Activated CD8-positive, alpha-beta T cell treated with anti-CD3 and anti-CD28 coated beads for 36 hours (primary cell): Measurements from ENCODE around the gene ITSN2. TPM values are rescaled to one million over a fixed set of nuclear protein-coding genes. Genes with fewer than 3 reads are reported as not detected.

ENCODE experiments used
- ATAC-seq: fragments of 200-7000 bp; cut with Tn5 transposase; one replicate; pipeline ENCODE4 v1.10.0; 2021; ENCODE audit warnings: mild to moderate bottlenecking, moderate library complexity
- CTCF ChIA-PET: fragments of 350-600 bp; sonication (Branson Sonifier 250); formaldehyde crosslinking; loops from one replicate; lab custom pipeline; 2021; ENCODE audit warnings: antibody characterized with exemption; lab: Charles Lee
- POLR2A ChIA-PET: fragments of 350-600 bp; sonication (Branson Sonifier 250); formaldehyde crosslinking; loops from one replicate; lab custom pipeline; 2021; ENCODE audit warnings: antibody characterized with exemption; lab: Charles Lee
- DNase-seq: peaks from one replicate; pipeline ENCODE4 v3.0.0-alpha.2; 2020
- H3K27ac Mint-ChIP-seq: one replicate; pipeline ENCODE4 v1.8.0; 2021; ENCODE audit warnings: mild to moderate bottlenecking, mixed read lengths
- H3K27me3 Mint-ChIP-seq: one replicate; pipeline ENCODE4 v1.8.0; 2021; ENCODE audit warnings: mixed read lengths
- H3K36me3 Mint-ChIP-seq: one replicate; pipeline ENCODE4 v1.8.0; 2021; ENCODE audit warnings: low read depth, mixed read lengths
- H3K4me1 Mint-ChIP-seq: one replicate; pipeline ENCODE4 v1.8.0; 2021; ENCODE audit warnings: low read depth, mixed read lengths
- H3K4me3 Mint-ChIP-seq: one replicate; pipeline ENCODE4 v1.8.0; 2021; ENCODE audit warnings: mild to moderate bottlenecking, moderate library complexity, mixed read lengths
- H3K9me3 Mint-ChIP-seq: one replicate; pipeline ENCODE4 v1.8.0; 2021; ENCODE audit warnings: mixed read lengths
- CTCF ChIP-seq: fragments of 200-600 bp; IDR thresholded peaks from one replicate; pipeline ENCODE4 v1.8.0; 2022; ENCODE audit warnings: antibody characterized with exemption, mild to moderate bottlenecking
- intact Hi-C: fragments of 100-400 bp; cut with micrococcal nuclease; formaldehyde crosslinking; loops from one replicate; pipeline ENCODE4 v1.10.0; 2022
- total RNA-seq, 2 experiments: library from RNA; stranded (reverse); gene quantifications; one replicate each; pipeline ENCODE4 v1.2.3, GENCODE V29; 2021

ITSN2 gene
- total RNA-seq, 2 experiments from 2014 or later, result 44.0 to 48.6 TPM

GRCh38 chr2:24403168-24403831, 43.0 kb upstream of the ITSN2 start:
- no peak overlapping the region for H3K27ac Mint-ChIP-seq
- DNase-seq (peak; percentile 8), ATAC-seq (no peak)
- peaks cover 24% of the 10 kb centered on the region for H3K4me1 Mint-ChIP-seq
- intact Hi-C loops, result no loop called here
- no peaks in the 10 kb centered on the region for H3K36me3 Mint-ChIP-seq
- H3K4me3 Mint-ChIP-seq, result no peak overlapping the region
- TF ChIP-seq CTCF, result no peak
- peaks cover 6% of the 10 kb centered on the region for H3K27me3 Mint-ChIP-seq
- H3K9me3 Mint-ChIP-seq, result peaks cover 2% of the 10 kb centered on the region
- ChIA-PET CTCF (interaction anchor here (1.9 kb wide), 1 partner anchor 19 kb away, joined by 5 read pairs; no protein-coding TSS in a partner anchor), POLR2A (interaction anchor here (0.6 kb wide), 1 partner anchor 336 kb away, joined by 3 read pairs; no protein-coding TSS in a partner anchor)

- TF ChIP-seq CTCF, result no peak
- Mint-ChIP-seq H3K36me3 (no peaks in the 10 kb centered on the region), H3K9me3 (peaks cover 2% of the 10 kb centered on the region), H3K27me3 (peaks cover 4% of the 10 kb centered on the region), H3K4me1 (peaks cover 24% of the 10 kb centered on the region), H3K27ac (no peak overlapping the region), H3K4me3 (no peak overlapping the region)
- ChIA-PET POLR2A (interaction anchor here (1.2 kb wide), 1 partner anchor 12 kb away, joined by 3 read pairs; no protein-coding TSS in a partner anchor), CTCF (interaction anchor here (0.9 to 2.0 kb wide), 2 partner anchors 8 to 391 kb away, joined by 3 to 7 read pairs; partner anchors contain the start of genes CENPO and PTRHD1)
- ATAC-seq, result no peak
- DNase-seq, result no peak
- intact Hi-C loops, result no loop called here
These were observed 42.1 kb upstream of the ITSN2 start for GRCh38 chr2:24402242-24403097.

DNA sequence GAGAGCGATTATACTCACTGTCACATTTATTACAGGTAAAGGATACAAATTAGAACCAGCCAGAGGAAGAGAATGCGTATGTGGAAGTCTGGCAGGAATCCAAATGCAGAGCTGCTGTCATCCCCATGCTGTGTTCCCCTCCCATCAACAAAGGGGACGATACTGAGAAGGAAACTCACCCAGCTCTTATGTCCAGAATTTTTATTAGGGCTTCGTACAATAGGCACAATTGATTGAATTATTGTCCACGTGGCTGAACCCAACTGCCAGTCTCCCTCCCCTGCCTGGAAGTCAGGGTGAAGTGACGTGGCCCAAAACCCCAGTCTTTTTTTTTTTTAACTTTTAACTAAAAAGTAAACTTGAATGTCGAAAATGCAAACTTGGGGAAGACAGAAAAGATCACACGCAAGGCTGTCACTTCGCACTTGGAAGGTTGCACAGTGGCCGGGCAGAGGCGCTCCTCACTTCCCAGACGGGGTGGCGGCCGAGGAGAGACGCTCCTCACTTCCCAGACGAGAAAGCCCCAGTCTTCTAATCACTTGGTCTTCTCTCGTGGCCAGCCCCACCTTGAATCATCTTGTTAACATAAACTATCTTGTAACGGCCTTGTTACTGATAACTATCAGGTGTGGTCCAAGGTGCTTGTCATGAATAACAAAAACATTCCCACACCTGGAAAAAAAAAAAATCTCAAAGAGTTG, 40.0 kb upstream of the ITSN2 start:
- H3K9me3 Mint-ChIP-seq, result peaks cover 2% of the 10 kb centered on the region
- no peaks in the 10 kb centered on the region for H3K36me3 Mint-ChIP-seq
- peaks cover 24% of the 10 kb centered on the region for H3K4me1 Mint-ChIP-seq
- no peak overlapping the region for H3K27ac Mint-ChIP-seq
- DNase-seq, result no peak
- H3K27me3 Mint-ChIP-seq, result peaks cover 2% of the 10 kb centered on the region
- ChIA-PET CTCF (interaction anchor here (1.3 kb wide), 1 partner anchor 10 kb away, joined by 7 read pairs; no protein-coding TSS in a partner anchor), POLR2A (no interaction called here)
- no peak for ATAC-seq
- no peak overlapping the region for H3K4me3 Mint-ChIP-seq
- no peak for TF ChIP-seq CTCF
- intact Hi-C loops, result no loop called here

DNA sequence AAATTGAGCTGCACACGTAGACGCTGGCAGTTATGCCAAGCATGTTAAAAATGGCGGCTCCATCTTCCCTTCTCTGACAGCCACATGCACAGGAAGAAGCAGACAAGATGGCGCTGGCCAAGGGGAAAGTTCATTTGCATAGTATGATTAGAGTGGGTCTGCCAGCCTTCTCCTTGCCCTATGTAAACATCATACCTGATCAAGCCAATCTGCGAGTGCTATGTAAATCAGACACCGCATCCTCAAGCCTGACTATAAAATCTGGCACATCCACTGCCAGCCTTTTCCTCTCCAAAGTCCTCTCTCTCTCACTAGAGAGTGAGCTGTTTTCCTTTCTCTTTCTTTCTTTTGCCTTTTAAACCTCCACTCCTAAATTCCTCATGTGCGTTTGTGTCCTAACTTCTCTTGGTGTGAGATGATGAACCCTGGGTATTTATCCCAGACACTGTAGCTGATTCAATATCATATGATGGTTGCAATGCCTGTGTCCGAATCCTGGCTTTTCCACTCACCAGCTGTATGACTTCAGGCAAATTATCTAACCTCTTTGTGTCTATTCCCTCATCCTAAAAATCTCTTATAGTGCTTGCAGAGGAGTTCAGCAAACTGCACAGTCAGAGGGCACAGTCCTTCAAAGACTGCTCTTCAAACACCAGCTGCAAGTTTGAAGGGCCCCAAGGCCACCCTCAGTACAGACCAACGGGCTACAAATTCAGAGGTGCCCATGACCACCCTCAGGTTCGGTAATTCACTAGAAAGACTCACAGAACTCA, 39.3 kb upstream of the ITSN2 start:
- intact Hi-C loops, result no loop called here
- no peaks in the 10 kb centered on the region for H3K36me3 Mint-ChIP-seq
- ChIA-PET CTCF (interaction anchor here (1.1 to 1.3 kb wide), 2 partner anchors 9 to 10 kb away, joined by 3 to 7 read pairs; no protein-coding TSS in a partner anchor), POLR2A (no interaction called here)
- no peak overlapping the region for H3K4me3 Mint-ChIP-seq
- DNase-seq, result no peak
- TF ChIP-seq CTCF, result no peak
- ATAC-seq, result no peak
- H3K4me1 Mint-ChIP-seq, result peaks cover 24% of the 10 kb centered on the region
- no peak overlapping the region for H3K27ac Mint-ChIP-seq
- H3K27me3 Mint-ChIP-seq, result peaks cover 2% of the 10 kb centered on the region
- H3K9me3 Mint-ChIP-seq, result peaks cover 2% of the 10 kb centered on the region
